Transverse colon (tissue), 4 donors: ENCODE measurements around the gene MEF2D.

Experiments used
- EP300 ChIP-seq: sonication (generic); formaldehyde crosslinking; IDR thresholded peaks from one replicate; pipeline ENCODE4 v1.6.1; 2017; ENCODE audit warnings: antibody characterized with exemption, low read depth
- POLR2A ChIP-seq: fragments of 450-650 bp; IDR thresholded peaks from one replicate; pipeline ENCODE4 v1.6.1; 2016; ENCODE audit warnings: antibody characterized with exemption, mild to moderate bottlenecking, moderate library complexity
- POLR2AphosphoS5 ChIP-seq, 3 donors: sonication (generic); formaldehyde crosslinking; IDR thresholded peaks; one replicate each; pipeline ENCODE4 v1.6.1; 2016; ENCODE audit warnings: antibody characterized with exemption in 3 of 3
- TF ChIP-seq, protein P1 (sequence below), 5 experiments: fragments of 200-600 bp in 3 of 5; fragments of 450-650 bp in 2 of 5; sonication (generic) in 3 of 5; IDR thresholded peaks; 1 replicate in 2 of 5; 2 replicates in 3 of 5; pipeline ENCODE4 v1.5.1; 2016 to 2017; ENCODE audit warnings: antibody characterized with exemption in 5 of 5, inconsistent platforms in 3 of 5, mild to moderate bottlenecking in 2 of 5, moderate library complexity in 1 of 5

DNA sequence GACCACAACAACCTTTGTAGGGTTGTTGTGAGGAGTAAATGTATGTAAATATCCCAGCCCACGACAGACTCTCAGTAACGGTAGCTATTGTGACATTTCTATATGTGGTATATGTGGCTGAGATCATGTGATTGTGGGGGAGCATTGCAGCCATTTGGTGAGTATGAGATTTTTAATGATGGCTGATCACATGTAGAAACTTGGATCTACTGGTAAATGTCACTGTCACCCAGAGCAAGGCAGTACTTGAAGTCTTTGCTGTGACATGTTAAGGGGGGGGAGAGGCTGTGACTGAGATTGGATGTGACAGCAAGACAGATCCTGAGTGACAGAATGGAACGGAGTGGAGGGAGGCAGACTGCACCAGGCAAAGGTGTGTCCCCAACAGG lies 23.9 kb upstream of the MEF2D start:
- no peak for TF ChIP-seq POLR2A
- TF ChIP-seq, protein P1, sequence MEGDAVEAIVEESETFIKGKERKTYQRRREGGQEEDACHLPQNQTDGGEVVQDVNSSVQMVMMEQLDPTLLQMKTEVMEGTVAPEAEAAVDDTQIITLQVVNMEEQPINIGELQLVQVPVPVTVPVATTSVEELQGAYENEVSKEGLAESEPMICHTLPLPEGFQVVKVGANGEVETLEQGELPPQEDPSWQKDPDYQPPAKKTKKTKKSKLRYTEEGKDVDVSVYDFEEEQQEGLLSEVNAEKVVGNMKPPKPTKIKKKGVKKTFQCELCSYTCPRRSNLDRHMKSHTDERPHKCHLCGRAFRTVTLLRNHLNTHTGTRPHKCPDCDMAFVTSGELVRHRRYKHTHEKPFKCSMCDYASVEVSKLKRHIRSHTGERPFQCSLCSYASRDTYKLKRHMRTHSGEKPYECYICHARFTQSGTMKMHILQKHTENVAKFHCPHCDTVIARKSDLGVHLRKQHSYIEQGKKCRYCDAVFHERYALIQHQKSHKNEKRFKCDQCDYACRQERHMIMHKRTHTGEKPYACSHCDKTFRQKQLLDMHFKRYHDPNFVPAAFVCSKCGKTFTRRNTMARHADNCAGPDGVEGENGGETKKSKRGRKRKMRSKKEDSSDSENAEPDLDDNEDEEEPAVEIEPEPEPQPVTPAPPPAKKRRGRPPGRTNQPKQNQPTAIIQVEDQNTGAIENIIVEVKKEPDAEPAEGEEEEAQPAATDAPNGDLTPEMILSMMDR (IDR thresholded peaks at IDR 0.05): no peak
- no peak for TF ChIP-seq POLR2AphosphoS5 (IDR thresholded peaks at IDR 0.05)
- no peak for TF ChIP-seq EP300
